Measurements from ENCODE around the gene NQO2.
A peak's percentile ranks its signal among the peaks of the same experiment; 100 is the strongest.
"Not testable (repeated sequence)": the region's sequence is repeated elsewhere in the genome, so short reads cannot be mapped to it uniquely, and the experiment has no call there.

NQO2 gene

GRCh38 chr6:3045777-3046176 is 46.1 kb downstream of the NQO2 start:
- no peak for DNase-seq

GRCh38 chr6:3046295-3046694 is 46.6 kb downstream of the NQO2 start:
- no peak for DNase-seq

GRCh38 chr6:3048009-3048408 is 48.3 kb downstream of the NQO2 start:
- DNase-seq: not testable (repeated sequence)

GRCh38 chr6:3052481-3053230 is 53.0 kb downstream of the NQO2 start:
- DNase-seq: no peak

- DNase-seq: no peak
Measured at GRCh38 chr6:3053231-3053508, 53.5 kb downstream of the NQO2 start.

GRCh38 chr6:3054229-3055157 is 54.8 kb downstream of the NQO2 start:
- peak; percentile 70 for DNase-seq

GRCh38 chr6:3055158-3055499 is 55.4 kb downstream of the NQO2 start:
- DNase-seq: not testable (repeated sequence)

- no peak for DNase-seq
Measured at GRCh38 chr6:3057063-3057770, 57.5 kb downstream of the NQO2 start.

- DNase-seq: no peak
Measured at GRCh38 chr6:3058957-3059356, 59.3 kb downstream of the NQO2 start.

GRCh38 chr6:3060092-3060491 is 60.4 kb downstream of the NQO2 start:
- DNase-seq: not testable (repeated sequence)

GRCh38 chr6:3061501-3061941 is 61.8 kb downstream of the NQO2 start:
- no peak for DNase-seq

- DNase-seq: not testable (repeated sequence)
Measured at GRCh38 chr6:3063340-3063732, 63.6 kb downstream of the NQO2 start.

- DNase-seq: peak; percentile 94
Measured at GRCh38 chr6:3063733-3064700, 64.3 kb downstream of the NQO2 start.

GRCh38 chr6:3068329-3069214 is 68.9 kb downstream of the NQO2 start, which contains the start of gene RIPK1:
TSS of gene RIPK1 (plus strand) at chr6:3068494. CDS start at chr6:3076824, 8,330 bp downstream.
- peak; percentile 94 for DNase-seq
